ENCODE data around the gene COL2A1. TPM values are rescaled to one million over a fixed set of nuclear protein-coding genes. Genes with fewer than 3 reads are reported as not detected.

Gene COL2A1
- total and polyA plus RNA-seq, 8 donors = 0.06 to 91.3 (median 71.0) TPM; not detected in 1

DNA sequence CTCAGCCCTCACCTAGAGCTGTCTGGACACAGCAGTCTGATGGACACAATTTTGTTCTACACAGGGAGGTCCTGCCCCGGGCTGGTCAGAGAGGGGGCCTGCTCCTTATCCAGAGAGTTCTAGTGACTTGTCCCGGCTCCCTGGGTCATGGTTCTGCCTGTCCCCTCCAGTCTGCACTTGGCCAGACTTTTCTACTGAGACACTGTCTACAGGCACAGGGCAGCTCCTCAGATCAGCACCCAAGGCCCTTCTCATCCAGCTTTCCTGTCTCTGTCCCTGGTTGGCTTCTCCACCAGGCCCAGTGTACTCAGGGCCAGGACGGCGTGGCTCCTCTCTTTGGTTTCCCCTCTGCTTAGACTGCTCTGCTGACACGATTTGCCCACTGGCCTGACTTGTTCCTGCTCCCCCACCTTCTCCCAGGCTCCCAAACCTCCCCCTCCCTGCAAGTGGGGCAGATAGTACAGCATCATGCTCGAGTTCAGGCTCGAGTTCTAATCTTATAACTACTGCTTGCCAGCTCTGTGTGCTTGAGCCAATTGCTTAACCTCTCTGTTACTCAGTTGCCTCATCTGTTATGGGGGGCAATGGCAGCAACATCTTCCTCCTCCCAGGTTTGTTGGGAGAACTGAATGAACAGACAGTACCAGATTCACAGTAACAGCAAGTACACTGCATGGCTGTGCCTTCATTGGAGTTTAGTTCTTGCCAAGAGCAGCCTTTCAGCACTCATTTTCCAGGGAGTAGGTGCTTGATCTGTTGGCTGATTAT is 22.0 kb upstream of the COL2A1 start:
- no peaks in the 10 kb centered on the region for H3K9me3 ChIP-seq
- H3K27me3 ChIP-seq = peaks cover 0 to 4% of the 10 kb centered on the region in 2 donors
- no peak overlapping the region for H3K4me3 ChIP-seq
- no peaks in the 10 kb centered on the region for H3K4me1 ChIP-seq
- DNase-seq (no peak), ATAC-seq (no peak)
- H3K36me3 ChIP-seq = no peaks in the 10 kb centered on the region
- intact Hi-C loops (cut with DNase I) = no loop called here
- H3K27ac ChIP-seq = no peak overlapping the region
- TF ChIP-seq, protein P1, sequence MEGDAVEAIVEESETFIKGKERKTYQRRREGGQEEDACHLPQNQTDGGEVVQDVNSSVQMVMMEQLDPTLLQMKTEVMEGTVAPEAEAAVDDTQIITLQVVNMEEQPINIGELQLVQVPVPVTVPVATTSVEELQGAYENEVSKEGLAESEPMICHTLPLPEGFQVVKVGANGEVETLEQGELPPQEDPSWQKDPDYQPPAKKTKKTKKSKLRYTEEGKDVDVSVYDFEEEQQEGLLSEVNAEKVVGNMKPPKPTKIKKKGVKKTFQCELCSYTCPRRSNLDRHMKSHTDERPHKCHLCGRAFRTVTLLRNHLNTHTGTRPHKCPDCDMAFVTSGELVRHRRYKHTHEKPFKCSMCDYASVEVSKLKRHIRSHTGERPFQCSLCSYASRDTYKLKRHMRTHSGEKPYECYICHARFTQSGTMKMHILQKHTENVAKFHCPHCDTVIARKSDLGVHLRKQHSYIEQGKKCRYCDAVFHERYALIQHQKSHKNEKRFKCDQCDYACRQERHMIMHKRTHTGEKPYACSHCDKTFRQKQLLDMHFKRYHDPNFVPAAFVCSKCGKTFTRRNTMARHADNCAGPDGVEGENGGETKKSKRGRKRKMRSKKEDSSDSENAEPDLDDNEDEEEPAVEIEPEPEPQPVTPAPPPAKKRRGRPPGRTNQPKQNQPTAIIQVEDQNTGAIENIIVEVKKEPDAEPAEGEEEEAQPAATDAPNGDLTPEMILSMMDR (IDR thresholded peaks at IDR 0.05) = no peak

DNA sequence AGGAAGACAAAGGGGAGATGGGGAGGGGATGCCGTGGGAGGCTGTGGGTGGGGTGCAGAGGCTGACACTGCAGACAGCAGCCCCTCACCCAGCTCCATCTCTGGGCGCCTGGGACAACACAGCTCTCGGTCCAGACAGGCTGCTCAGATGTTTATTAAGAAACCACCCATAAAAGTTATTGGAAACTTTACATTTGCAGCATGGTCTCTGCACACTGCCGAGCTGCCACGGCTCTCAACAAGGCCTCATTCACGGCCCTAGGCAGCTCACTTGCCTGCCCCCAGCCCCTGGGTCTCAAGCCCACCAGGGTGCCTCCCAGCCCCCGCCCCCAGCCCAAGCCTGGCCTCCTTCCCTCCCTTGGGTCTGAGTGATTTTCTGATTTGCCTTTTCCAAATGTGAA is 21.0 kb upstream of the COL2A1 start:
- no peaks in the 10 kb centered on the region for H3K4me1 ChIP-seq
- H3K36me3 ChIP-seq = no peaks in the 10 kb centered on the region
- DNase-seq (no peak), ATAC-seq (no peak)
- TF ChIP-seq, protein P1 (IDR thresholded peaks at IDR 0.05) = no peak
- intact Hi-C loops (cut with DNase I) = no loop called here
- peaks cover 0 to 4% of the 10 kb centered on the region in 2 donors for H3K27me3 ChIP-seq
- H3K4me3 ChIP-seq = no peak overlapping the region
- H3K27ac ChIP-seq = no peak overlapping the region
- no peaks in the 10 kb centered on the region for H3K9me3 ChIP-seq

DNA sequence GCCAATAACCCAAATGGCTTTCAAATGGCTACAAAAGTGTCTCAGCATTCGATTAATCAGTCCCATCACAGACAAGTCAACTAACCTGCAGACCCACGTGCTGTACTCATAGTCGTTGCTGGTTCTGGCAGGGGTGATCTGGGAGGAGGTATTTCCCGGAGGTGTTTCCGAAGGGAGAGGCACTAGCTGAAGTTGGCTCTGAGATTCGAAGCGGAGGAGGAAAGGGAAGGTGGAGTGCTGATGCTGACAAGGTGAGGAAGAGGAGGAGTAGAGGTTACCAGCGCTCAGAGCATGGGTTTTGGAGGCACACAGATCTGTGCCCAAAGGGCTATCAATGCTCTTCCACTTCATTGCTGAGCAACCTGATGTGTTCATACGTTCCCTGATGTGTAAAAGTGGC is 20.5 kb upstream of the COL2A1 start:
- DNase-seq (no peak), ATAC-seq (no peak)
- Histone ChIP-seq H3K4me3 (no peak overlapping the region), H3K27me3 (peaks cover 0 to 4% of the 10 kb centered on the region in 2 donors), H3K4me1 (no peaks in the 10 kb centered on the region), H3K27ac (no peak overlapping the region), H3K36me3 (no peaks in the 10 kb centered on the region), H3K9me3 (no peaks in the 10 kb centered on the region)
- TF ChIP-seq, protein P1 (IDR thresholded peaks at IDR 0.05) = no peak
- intact Hi-C loops (cut with DNase I) = no loop called here

DNA sequence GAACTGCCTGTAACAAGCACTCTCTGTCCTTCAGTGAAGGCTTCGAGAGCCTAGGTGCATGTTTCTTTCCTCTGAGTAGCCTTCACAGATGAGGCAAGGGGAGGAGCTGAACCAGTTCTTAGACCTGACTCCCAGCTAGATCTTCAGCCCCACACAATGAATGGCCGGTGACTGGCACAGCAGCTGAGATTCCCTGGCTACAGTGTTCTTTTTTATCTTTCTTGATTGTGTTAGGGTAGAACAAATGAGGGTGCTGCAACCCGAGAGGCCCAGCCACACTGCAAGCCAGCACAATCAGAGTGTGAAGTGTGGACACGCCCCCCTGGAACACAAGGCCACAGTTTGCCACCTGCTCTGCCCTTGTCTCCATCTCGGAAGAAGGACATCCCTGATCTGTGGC is 19.1 kb upstream of the COL2A1 start:
- Histone ChIP-seq H3K27me3 (peaks cover 0 to 10% of the 10 kb centered on the region in 2 donors), H3K36me3 (no peaks in the 10 kb centered on the region), H3K4me3 (no peak overlapping the region), H3K9me3 (no peaks in the 10 kb centered on the region), H3K4me1 (no peaks in the 10 kb centered on the region), H3K27ac (no peak overlapping the region)
- TF ChIP-seq, protein P1 (IDR thresholded peaks at IDR 0.05) = no peak
- intact Hi-C loops (cut with DNase I) = no loop called here
- peak; percentile 74 for ATAC-seq
- no peak for DNase-seq

DNA sequence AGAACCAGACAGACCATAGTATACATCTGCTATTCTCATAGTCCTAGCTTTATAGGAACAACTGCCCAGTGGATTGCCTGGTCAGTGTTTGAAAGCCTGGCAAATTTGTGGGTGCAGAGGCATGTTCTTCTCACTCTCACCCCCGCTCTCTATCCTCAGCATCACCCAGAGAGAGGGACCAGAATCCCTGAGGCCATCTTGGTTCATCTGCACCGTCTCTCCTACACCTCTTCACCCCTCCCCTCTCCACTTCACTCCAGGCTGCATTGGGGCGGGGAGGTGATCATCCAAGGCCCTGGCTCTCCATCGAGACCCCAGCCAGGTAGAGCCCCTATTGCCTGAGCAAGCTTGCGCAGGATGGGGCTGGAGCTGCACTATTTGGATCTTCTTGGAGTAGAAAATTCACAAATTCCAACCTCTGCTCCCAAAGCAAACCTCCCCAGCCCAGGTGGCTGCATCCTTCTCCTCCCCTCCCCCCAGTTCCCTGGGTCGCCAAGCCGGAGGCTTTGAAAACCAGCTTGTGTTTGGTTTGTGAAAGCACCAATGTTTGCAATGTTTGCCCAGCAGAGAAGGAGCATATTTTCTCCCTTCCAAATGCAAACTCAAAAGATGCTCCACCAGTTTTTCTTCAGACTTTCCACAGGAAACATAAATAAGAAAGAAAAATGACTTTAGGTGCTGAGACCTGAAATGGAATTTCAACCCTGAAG is 18.6 kb upstream of the COL2A1 start:
- Histone ChIP-seq H3K27me3 (peaks cover 0 to 12% of the 10 kb centered on the region in 2 donors), H3K36me3 (no peaks in the 10 kb centered on the region), H3K4me3 (no peak overlapping the region), H3K4me1 (no peaks in the 10 kb centered on the region), H3K27ac (no peak overlapping the region), H3K9me3 (no peaks in the 10 kb centered on the region)
- DNase-seq (peak in 1 of 4 donors; percentile 46), ATAC-seq (peak; percentile 46)
- intact Hi-C loops (cut with DNase I) = no loop called here
- TF ChIP-seq, protein P1 (IDR thresholded peaks at IDR 0.05) = no peak
